Liver (tissue), 3 donors: ENCODE data around the gene F2R.

Source experiments
- CTCF ChIP-seq: fragments of 150-350 bp; IDR thresholded peaks from 2 replicates; pipeline ENCODE4 v1.5.1; 2017; ENCODE audit warnings: improper control_type of control experiment, low read depth, low read length; ENCODE audit not compliant: missing input control
- GABPA ChIP-seq, 2 donors: IDR thresholded peaks in 1 of 2; conservative IDR thresholded peaks in 1 of 2; 2 replicates each; pipeline ENCODE4 v1.6.1; 2016; ENCODE audit warnings: antibody characterized with exemption in 2 of 2, mild to moderate bottlenecking in 1 of 2, moderate library complexity in 1 of 2
- HNF4A ChIP-seq, 2 donors: conservative IDR thresholded peaks; 2 replicates each; pipeline ENCODE4 v1.6.1; 2016; ENCODE audit warnings: antibody characterized with exemption in 2 of 2, mild to moderate bottlenecking in 2 of 2
- JUND ChIP-seq, 2 donors: IDR thresholded peaks; 2 replicates each; pipeline ENCODE4 v1.6.1; 2016; ENCODE audit warnings: antibody characterized with exemption in 2 of 2
- MAX ChIP-seq: IDR thresholded peaks from 2 replicates; pipeline ENCODE4 v1.6.1; 2016; ENCODE audit warnings: antibody characterized with exemption
- SP1 ChIP-seq: IDR thresholded peaks from 2 replicates; pipeline ENCODE4 v1.6.1; 2018; ENCODE audit warnings: antibody characterized with exemption, mild to moderate bottlenecking
- donor health status: healthy.
- donor health status: healthy.

GRCh38 chr5:76667495-76667894, 48.4 kb upstream of the F2R start:
- TF ChIP-seq MAX (no peak), GABPA (IDR thresholded peaks at IDR 0.05 in 1 of 2, conservative IDR thresholded peaks at IDR 0.05 in 1 of 2) (no peak), HNF4A (conservative IDR thresholded peaks at IDR 0.05) (no peak), SP1 (no peak), CTCF (no peak), JUND (IDR thresholded peaks at IDR 0.05) (no peak)
